Activated CD8-positive, alpha-beta T cell treated with anti-CD3 and anti-CD28 coated beads for 36 hours (primary cell): ENCODE results near the gene TAPT1. TPM values are rescaled to one million over a fixed set of nuclear protein-coding genes. Genes with fewer than 3 reads are reported as not detected.

Experiments used
- ATAC-seq: fragments of 200-7000 bp; cut with Tn5 transposase; one replicate; pipeline ENCODE4 v1.10.0; 2021; ENCODE audit warnings: mild to moderate bottlenecking, moderate library complexity
- CTCF ChIA-PET: fragments of 350-600 bp; sonication (Branson Sonifier 250); formaldehyde crosslinking; loops from one replicate; lab custom pipeline; 2021; ENCODE audit warnings: antibody characterized with exemption; lab: Charles Lee
- POLR2A ChIA-PET: fragments of 350-600 bp; sonication (Branson Sonifier 250); formaldehyde crosslinking; loops from one replicate; lab custom pipeline; 2021; ENCODE audit warnings: antibody characterized with exemption; lab: Charles Lee
- DNase-seq: peaks from one replicate; pipeline ENCODE4 v3.0.0-alpha.2; 2020
- H3K27ac Mint-ChIP-seq: one replicate; pipeline ENCODE4 v1.8.0; 2021; ENCODE audit warnings: mild to moderate bottlenecking, mixed read lengths
- H3K27me3 Mint-ChIP-seq: one replicate; pipeline ENCODE4 v1.8.0; 2021; ENCODE audit warnings: mixed read lengths
- H3K36me3 Mint-ChIP-seq: one replicate; pipeline ENCODE4 v1.8.0; 2021; ENCODE audit warnings: low read depth, mixed read lengths
- H3K4me1 Mint-ChIP-seq: one replicate; pipeline ENCODE4 v1.8.0; 2021; ENCODE audit warnings: low read depth, mixed read lengths
- H3K4me3 Mint-ChIP-seq: one replicate; pipeline ENCODE4 v1.8.0; 2021; ENCODE audit warnings: mild to moderate bottlenecking, moderate library complexity, mixed read lengths
- H3K9me3 Mint-ChIP-seq: one replicate; pipeline ENCODE4 v1.8.0; 2021; ENCODE audit warnings: mixed read lengths
- intact Hi-C: fragments of 100-400 bp; cut with micrococcal nuclease; formaldehyde crosslinking; loops from one replicate; pipeline ENCODE4 v1.10.0; 2022
- total RNA-seq, 2 experiments: library from RNA; stranded (reverse); gene quantifications; one replicate each; pipeline ENCODE4 v1.2.3, GENCODE V29; 2021
- TF ChIP-seq, protein P1 (sequence below): fragments of 200-600 bp; IDR thresholded peaks from one replicate; pipeline ENCODE4 v1.8.0; 2022; ENCODE audit warnings: antibody characterized with exemption, mild to moderate bottlenecking

The TAPT1 gene
- total RNA-seq, 2 experiments from 2014 or later = 34.2 to 35.5 TPM

DNA sequence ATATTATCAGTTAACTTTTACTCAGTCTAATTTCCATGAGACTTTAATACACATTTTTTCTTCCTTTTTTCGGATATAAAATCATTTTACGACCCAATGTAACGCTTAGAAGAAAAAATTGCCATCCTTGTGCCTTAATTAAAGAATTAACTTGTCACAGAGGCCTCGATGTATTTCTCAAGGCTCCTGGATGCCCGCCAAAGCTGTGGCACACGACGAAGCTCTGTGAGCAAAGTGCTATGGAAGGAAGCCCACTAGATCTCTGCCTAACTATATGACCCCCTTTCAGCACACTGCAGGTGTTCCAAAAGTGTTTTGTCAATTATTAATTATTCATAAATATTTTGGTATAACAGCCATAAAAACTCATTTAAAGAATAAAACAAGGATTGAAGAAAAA lies 54.4 kb downstream of the TAPT1 start:
- TF ChIP-seq, protein P1, sequence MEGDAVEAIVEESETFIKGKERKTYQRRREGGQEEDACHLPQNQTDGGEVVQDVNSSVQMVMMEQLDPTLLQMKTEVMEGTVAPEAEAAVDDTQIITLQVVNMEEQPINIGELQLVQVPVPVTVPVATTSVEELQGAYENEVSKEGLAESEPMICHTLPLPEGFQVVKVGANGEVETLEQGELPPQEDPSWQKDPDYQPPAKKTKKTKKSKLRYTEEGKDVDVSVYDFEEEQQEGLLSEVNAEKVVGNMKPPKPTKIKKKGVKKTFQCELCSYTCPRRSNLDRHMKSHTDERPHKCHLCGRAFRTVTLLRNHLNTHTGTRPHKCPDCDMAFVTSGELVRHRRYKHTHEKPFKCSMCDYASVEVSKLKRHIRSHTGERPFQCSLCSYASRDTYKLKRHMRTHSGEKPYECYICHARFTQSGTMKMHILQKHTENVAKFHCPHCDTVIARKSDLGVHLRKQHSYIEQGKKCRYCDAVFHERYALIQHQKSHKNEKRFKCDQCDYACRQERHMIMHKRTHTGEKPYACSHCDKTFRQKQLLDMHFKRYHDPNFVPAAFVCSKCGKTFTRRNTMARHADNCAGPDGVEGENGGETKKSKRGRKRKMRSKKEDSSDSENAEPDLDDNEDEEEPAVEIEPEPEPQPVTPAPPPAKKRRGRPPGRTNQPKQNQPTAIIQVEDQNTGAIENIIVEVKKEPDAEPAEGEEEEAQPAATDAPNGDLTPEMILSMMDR = no peak
- Mint-ChIP-seq H3K27me3 (no peaks in the 10 kb centered on the region), H3K27ac (no peak overlapping the region), H3K4me3 (no peak overlapping the region), H3K9me3 (no peaks in the 10 kb centered on the region), H3K36me3 (peaks cover 12% of the 10 kb centered on the region), H3K4me1 (no peaks in the 10 kb centered on the region)
- intact Hi-C loops = no loop called here
- ChIA-PET POLR2A (no interaction called here), CTCF (interaction anchor here (1.2 kb wide), 1 partner anchor 93 kb away, joined by 4 read pairs; no protein-coding TSS in a partner anchor)
- ATAC-seq (no peak), DNase-seq (no peak)

GRCh38 chr4:16169490-16169889 lies 56.8 kb downstream of the TAPT1 start:
- H3K36me3 Mint-ChIP-seq = peaks cover 27% of the 10 kb centered on the region
- H3K4me1 Mint-ChIP-seq = no peaks in the 10 kb centered on the region
- CTCF ChIA-PET = interaction anchor here (1.3 kb wide), 1 partner anchor 95 kb away, joined by 3 read pairs; no protein-coding TSS in a partner anchor
- ATAC-seq (no peak), DNase-seq (no peak)
- POLR2A ChIA-PET = interaction anchor here (0.9 kb wide), 1 partner anchor 14 kb away, joined by 3 read pairs; no protein-coding TSS in a partner anchor
- no peak overlapping the region for H3K4me3 Mint-ChIP-seq
- H3K9me3 Mint-ChIP-seq = no peaks in the 10 kb centered on the region
- TF ChIP-seq, protein P1 = no peak
- intact Hi-C loops = no loop called here
- no peaks in the 10 kb centered on the region for H3K27me3 Mint-ChIP-seq
- H3K27ac Mint-ChIP-seq = no peak overlapping the region

- H3K4me1 Mint-ChIP-seq = no peaks in the 10 kb centered on the region
- TF ChIP-seq, protein P1 = no peak
- no peaks in the 10 kb centered on the region for H3K9me3 Mint-ChIP-seq
- ChIA-PET CTCF (no interaction called here), POLR2A (interaction anchor here (0.9 kb wide), 1 partner anchor 14 kb away, joined by 3 read pairs; no protein-coding TSS in a partner anchor)
- DNase-seq (no peak), ATAC-seq (no peak)
- H3K27ac Mint-ChIP-seq = no peak overlapping the region
- peaks cover 28% of the 10 kb centered on the region for H3K36me3 Mint-ChIP-seq
- H3K27me3 Mint-ChIP-seq = no peaks in the 10 kb centered on the region
- H3K4me3 Mint-ChIP-seq = no peak overlapping the region
- intact Hi-C loops = no loop called here
These were observed 57.4 kb downstream of the TAPT1 start for GRCh38 chr4:16168710-16169388.

GRCh38 chr4:16168144-16168543 lies 58.1 kb downstream of the TAPT1 start:
- H3K27ac Mint-ChIP-seq = no peak overlapping the region
- H3K4me1 Mint-ChIP-seq = no peaks in the 10 kb centered on the region
- TF ChIP-seq, protein P1 = no peak
- H3K27me3 Mint-ChIP-seq = no peaks in the 10 kb centered on the region
- DNase-seq (no peak), ATAC-seq (no peak)
- intact Hi-C loops = no loop called here
- no peaks in the 10 kb centered on the region for H3K9me3 Mint-ChIP-seq
- ChIA-PET POLR2A (no interaction called here), CTCF (no interaction called here)
- no peak overlapping the region for H3K4me3 Mint-ChIP-seq
- H3K36me3 Mint-ChIP-seq = peaks cover 30% of the 10 kb centered on the region

GRCh38 chr4:16165931-16166330 lies 60.3 kb downstream of the TAPT1 start:
- ChIA-PET POLR2A (no interaction called here), CTCF (interaction anchor here (1.4 kb wide), 1 partner anchor 40 kb away, joined by 4 read pairs; no protein-coding TSS in a partner anchor)
- no peak for ATAC-seq
- TF ChIP-seq, protein P1 = no peak
- no peak overlapping the region for H3K4me3 Mint-ChIP-seq
- peaks cover 2% of the 10 kb centered on the region for H3K4me1 Mint-ChIP-seq
- intact Hi-C loops = no loop called here
- H3K27me3 Mint-ChIP-seq = no peaks in the 10 kb centered on the region
- no peaks in the 10 kb centered on the region for H3K9me3 Mint-ChIP-seq
- H3K27ac Mint-ChIP-seq = no peak overlapping the region
- H3K36me3 Mint-ChIP-seq = peaks cover 37% of the 10 kb centered on the region
- DNase-seq = no peak
